Glutamatergic neuron (in vitro differentiated cells): Measurements from ENCODE around the gene SYNPR. TPM values are rescaled to one million over a fixed set of nuclear protein-coding genes. Genes with fewer than 3 reads are reported as not detected.

Experiments used
- DNase-seq: peaks from one replicate; pipeline ENCODE4 v3.0.0; 2022
- H3K27ac Mint-ChIP-seq: one replicate; pipeline ENCODE4 v1.8.0; 2020; ENCODE audit warnings: mild to moderate bottlenecking, mixed read lengths, inconsistent platforms; ENCODE audit not compliant: unreplicated experiment
- H3K27me3 Mint-ChIP-seq: one replicate; pipeline ENCODE4 v1.8.0; 2020; ENCODE audit warnings: mild to moderate bottlenecking, moderate library complexity, mixed read lengths, inconsistent platforms; ENCODE audit not compliant: unreplicated experiment
- H3K36me3 Mint-ChIP-seq: one replicate; pipeline ENCODE4 v1.8.0; 2020; ENCODE audit warnings: mild to moderate bottlenecking, mixed read lengths, inconsistent platforms; ENCODE audit not compliant: unreplicated experiment
- H3K4me1 Mint-ChIP-seq: one replicate; pipeline ENCODE4 v1.8.0; 2020; ENCODE audit warnings: mild to moderate bottlenecking, low read depth, mixed read lengths, inconsistent platforms; ENCODE audit not compliant: unreplicated experiment
- H3K4me3 Mint-ChIP-seq: one replicate; pipeline ENCODE4 v1.8.0; 2020; ENCODE audit warnings: mild to moderate bottlenecking, mixed read lengths, inconsistent platforms; ENCODE audit not compliant: unreplicated experiment
- H3K9me3 Mint-ChIP-seq: one replicate; pipeline ENCODE4 v1.8.0; 2020; ENCODE audit warnings: mild to moderate bottlenecking, moderate library complexity, mixed read lengths, inconsistent platforms; ENCODE audit not compliant: unreplicated experiment
- CTCF ChIP-seq: fragments of 200-600 bp; sonication (generic); IDR thresholded peaks from one replicate; pipeline ENCODE4 v1.5.0; 2021; ENCODE audit not compliant: partially characterized antibody, unreplicated experiment
- total RNA-seq: library from RNA; stranded (reverse); fragmentation: NEBNext Ultra II Directional; extraction: Animal tissue kit (Norgen Biotek cat#: 25700); gene quantifications from one replicate; pipeline ENCODE4 v1.2.1, GENCODE V29; 2021; ENCODE audit not compliant: unreplicated experiment

SYNPR gene
- total RNA-seq, 1 donor from 2014 or later = 6.1 TPM

- H3K4me3 Mint-ChIP-seq = no peak overlapping the region
- TF ChIP-seq CTCF = no peak
- no peaks in the 10 kb centered on the region for H3K9me3 Mint-ChIP-seq
- H3K27ac Mint-ChIP-seq = no peak overlapping the region
- H3K4me1 Mint-ChIP-seq = no peaks in the 10 kb centered on the region
- H3K27me3 Mint-ChIP-seq = no peaks in the 10 kb centered on the region
- no peak for DNase-seq
- H3K36me3 Mint-ChIP-seq = no peaks in the 10 kb centered on the region
These were observed 9.5 kb downstream of the SYNPR start for GRCh38 chr3:63287610-63288009.

GRCh38 chr3:63290686-63291085, 12.6 kb downstream of the SYNPR start:
- Mint-ChIP-seq H3K27ac (no peak overlapping the region), H3K9me3 (no peaks in the 10 kb centered on the region), H3K36me3 (no peaks in the 10 kb centered on the region), H3K27me3 (no peaks in the 10 kb centered on the region), H3K4me3 (no peak overlapping the region), H3K4me1 (no peaks in the 10 kb centered on the region)
- no peak for DNase-seq
- no peak for TF ChIP-seq CTCF

DNA sequence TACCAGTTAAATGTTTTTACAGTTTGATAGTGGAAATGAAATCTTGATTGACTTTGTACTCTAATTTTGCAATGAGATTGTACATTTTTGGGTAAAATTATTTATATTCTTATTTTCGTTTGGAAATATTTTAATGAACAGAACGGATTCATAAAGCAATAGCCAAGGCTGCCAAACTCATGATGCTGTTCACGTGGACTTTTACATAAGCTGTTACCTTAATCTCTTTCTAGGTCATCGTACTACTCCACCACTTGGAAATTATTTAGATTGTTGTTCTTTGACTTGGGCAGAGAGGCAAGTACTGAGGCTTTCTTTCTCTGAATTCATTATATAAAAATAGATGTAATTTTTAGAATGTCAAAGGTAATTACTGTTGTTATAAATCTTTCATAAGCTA, 16.2 kb downstream of the SYNPR start:
- no peak for DNase-seq
- no peak for TF ChIP-seq CTCF
- no peaks in the 10 kb centered on the region for H3K4me1 Mint-ChIP-seq

GRCh38 chr3:63295356-63295755, 17.2 kb downstream of the SYNPR start:
- Mint-ChIP-seq H3K27ac (no peak overlapping the region), H3K27me3 (peaks cover 2% of the 10 kb centered on the region), H3K4me1 (no peaks in the 10 kb centered on the region), H3K36me3 (peaks cover 9% of the 10 kb centered on the region), H3K9me3 (no peaks in the 10 kb centered on the region), H3K4me3 (no peak overlapping the region)
- no peak for DNase-seq
- TF ChIP-seq CTCF = no peak

More for the DNA sequence above, 16.2 kb downstream of the SYNPR start:
- H3K4me3 Mint-ChIP-seq = no peak overlapping the region
- no peak overlapping the region for H3K27ac Mint-ChIP-seq
- no peaks in the 10 kb centered on the region for H3K9me3 Mint-ChIP-seq
- H3K27me3 Mint-ChIP-seq = peaks cover 2% of the 10 kb centered on the region
- peaks cover 9% of the 10 kb centered on the region for H3K36me3 Mint-ChIP-seq

DNA sequence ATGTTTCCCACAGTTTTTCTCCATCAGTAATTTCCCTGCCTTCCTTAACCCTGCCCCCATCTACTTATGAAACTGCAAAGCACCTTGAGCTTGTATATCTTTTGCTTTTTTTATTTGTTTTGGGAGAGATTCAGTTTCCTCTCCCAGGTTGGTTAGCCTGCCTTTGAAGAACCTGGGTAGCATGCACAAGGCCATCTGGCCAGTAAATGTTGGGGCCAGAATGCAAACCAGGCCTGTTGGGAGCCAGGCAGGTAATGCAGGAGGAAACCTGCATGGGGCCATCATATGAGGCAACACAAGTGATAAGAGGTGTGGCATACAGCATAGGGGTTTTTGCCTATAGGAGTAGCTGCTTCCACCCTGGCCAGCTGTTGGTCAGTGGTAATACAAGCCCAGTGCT, 17.7 kb downstream of the SYNPR start:
- no peaks in the 10 kb centered on the region for H3K9me3 Mint-ChIP-seq
- no peaks in the 10 kb centered on the region for H3K4me1 Mint-ChIP-seq
- TF ChIP-seq CTCF = no peak
- H3K27me3 Mint-ChIP-seq = peaks cover 2% of the 10 kb centered on the region
- no peak overlapping the region for H3K27ac Mint-ChIP-seq
- H3K36me3 Mint-ChIP-seq = peaks cover 9% of the 10 kb centered on the region
- H3K4me3 Mint-ChIP-seq = no peak overlapping the region
- DNase-seq = no peak
